Transverse colon (tissue), 4 donors: ENCODE results near the gene RASGRP3.

Experiments
- CTCF ChIP-seq, 5 experiments: fragments of 200-600 bp in 3 of 5; fragments of 450-650 bp in 2 of 5; sonication (generic) in 3 of 5; IDR thresholded peaks; 1 replicate in 2 of 5; 2 replicates in 3 of 5; pipeline ENCODE4 v1.5.1; 2016 to 2017; ENCODE audit warnings: antibody characterized with exemption in 5 of 5, inconsistent platforms in 3 of 5, mild to moderate bottlenecking in 2 of 5, moderate library complexity in 1 of 5
- EP300 ChIP-seq: sonication (generic); formaldehyde crosslinking; IDR thresholded peaks from one replicate; pipeline ENCODE4 v1.6.1; 2017; ENCODE audit warnings: antibody characterized with exemption, low read depth
- POLR2A ChIP-seq: fragments of 450-650 bp; IDR thresholded peaks from one replicate; pipeline ENCODE4 v1.6.1; 2016; ENCODE audit warnings: antibody characterized with exemption, mild to moderate bottlenecking, moderate library complexity
- POLR2AphosphoS5 ChIP-seq, 3 donors: sonication (generic); formaldehyde crosslinking; IDR thresholded peaks; one replicate each; pipeline ENCODE4 v1.6.1; 2016; ENCODE audit warnings: antibody characterized with exemption in 3 of 3

DNA sequence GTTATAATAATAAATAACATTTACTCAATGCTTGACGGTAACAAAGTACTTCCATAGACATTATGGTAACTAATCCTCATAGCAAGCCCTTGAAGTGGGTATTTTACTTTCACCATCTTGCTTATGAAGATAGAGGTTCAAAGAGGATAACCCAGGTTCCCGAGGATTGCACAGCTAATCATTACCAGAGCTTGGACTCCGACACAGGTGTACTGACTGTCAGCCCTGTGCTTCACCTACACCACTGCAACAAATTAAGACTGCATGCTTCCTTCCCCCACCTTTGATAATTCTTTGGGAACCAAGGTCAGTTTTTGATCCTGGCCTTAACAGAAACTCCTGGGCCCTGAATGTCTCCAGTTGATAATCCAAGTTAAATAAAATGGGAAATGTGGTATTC is 73.8 kb downstream of the RASGRP3 start:
- TF ChIP-seq POLR2AphosphoS5 (IDR thresholded peaks at IDR 0.05) (no peak), CTCF (IDR thresholded peaks at IDR 0.05) (no peak), POLR2A (no peak), EP300 (no peak)
